GM20000 (cell line): ENCODE results near the gene MCAT.

Experiments used
- DNase-seq: peaks from one replicate; pipeline ENCODE4 v3.0.0; 2012; ENCODE audit warnings: low spot score
- TF ChIP-seq, protein P1 (sequence below): IDR thresholded peaks from 2 replicates; pipeline ENCODE4 v1.5.1; 2012; ENCODE audit warnings: mild to moderate bottlenecking, control low read depth; ENCODE audit errors: extremely low read depth, missing control alignments

MCAT gene

DNA sequence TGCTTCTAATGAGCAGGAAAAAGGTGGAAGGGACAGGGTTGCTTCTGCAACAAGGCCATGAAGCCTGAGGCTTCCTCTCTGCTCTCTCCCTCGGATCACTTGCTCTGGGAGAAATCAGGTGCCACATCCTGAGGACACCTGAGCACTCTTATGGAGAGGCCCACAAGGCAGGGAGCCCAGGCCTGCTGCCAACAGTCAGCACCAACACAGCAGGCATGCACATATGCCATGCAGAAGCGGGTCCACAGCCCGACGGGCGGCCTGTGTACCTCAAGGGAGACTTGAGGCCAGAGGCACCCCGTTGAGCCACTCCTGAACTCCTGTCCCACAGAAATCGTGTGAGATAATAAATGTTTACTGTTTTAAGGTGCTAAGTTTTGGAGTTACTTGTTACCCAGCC lies 34.3 kb upstream of the MCAT start:
- no peak for DNase-seq

DNA sequence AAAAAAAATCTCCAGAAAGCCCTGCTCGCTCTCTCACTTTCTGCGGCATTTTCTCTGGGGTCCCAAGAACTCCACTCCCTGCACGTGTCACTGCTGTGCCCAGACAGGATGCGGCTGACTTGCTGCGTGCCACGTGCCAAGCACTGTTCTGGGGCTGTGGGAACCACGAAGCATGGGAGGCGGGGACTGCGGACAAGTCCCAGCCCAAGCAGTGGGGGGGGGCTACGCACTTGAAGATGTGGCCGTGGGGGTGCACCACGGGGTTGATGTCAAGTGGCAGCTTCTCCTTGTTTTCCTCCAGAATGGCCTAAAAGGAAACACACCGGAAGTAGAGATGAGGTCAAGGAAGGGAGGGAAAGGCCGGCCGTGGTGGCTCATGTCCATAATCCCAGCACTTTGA lies 32.9 kb upstream of the MCAT start:
- no peak for DNase-seq

More for the DNA sequence above, 34.3 kb upstream of the MCAT start:
- TF ChIP-seq, protein P1, sequence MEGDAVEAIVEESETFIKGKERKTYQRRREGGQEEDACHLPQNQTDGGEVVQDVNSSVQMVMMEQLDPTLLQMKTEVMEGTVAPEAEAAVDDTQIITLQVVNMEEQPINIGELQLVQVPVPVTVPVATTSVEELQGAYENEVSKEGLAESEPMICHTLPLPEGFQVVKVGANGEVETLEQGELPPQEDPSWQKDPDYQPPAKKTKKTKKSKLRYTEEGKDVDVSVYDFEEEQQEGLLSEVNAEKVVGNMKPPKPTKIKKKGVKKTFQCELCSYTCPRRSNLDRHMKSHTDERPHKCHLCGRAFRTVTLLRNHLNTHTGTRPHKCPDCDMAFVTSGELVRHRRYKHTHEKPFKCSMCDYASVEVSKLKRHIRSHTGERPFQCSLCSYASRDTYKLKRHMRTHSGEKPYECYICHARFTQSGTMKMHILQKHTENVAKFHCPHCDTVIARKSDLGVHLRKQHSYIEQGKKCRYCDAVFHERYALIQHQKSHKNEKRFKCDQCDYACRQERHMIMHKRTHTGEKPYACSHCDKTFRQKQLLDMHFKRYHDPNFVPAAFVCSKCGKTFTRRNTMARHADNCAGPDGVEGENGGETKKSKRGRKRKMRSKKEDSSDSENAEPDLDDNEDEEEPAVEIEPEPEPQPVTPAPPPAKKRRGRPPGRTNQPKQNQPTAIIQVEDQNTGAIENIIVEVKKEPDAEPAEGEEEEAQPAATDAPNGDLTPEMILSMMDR = no peak

DNA sequence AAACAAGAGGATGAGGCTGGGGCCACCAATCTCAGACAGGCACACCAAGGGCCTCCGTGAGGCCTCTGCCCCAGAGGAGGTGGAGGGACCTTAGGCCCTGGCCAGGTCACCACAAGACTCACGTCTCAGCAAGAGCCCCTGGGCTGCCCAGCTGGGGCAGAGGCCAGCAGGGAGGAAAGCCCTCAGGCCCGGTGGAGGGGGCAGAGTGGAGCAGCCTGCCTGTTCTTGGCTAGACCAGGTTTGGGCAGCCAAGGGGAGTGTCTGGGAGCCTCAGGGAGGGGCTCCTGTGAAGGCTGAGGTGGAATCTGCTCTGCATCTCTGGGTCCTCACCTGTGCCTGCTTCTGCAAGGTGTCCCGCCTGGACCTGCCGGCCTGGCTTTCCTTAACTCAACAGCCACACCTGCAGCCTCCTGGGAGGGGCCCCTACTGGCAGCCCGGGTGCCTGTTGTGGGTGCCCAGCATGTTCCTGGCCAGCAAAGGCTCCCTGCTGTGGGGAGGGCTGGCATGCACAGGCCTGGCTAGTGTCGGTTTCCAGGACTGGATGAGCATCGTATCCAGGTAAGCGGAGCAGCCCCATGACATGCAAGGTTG lies 31.8 kb upstream of the MCAT start:
- TF ChIP-seq, protein P1 = no peak
- no peak for DNase-seq

More for the DNA sequence above, 32.9 kb upstream of the MCAT start:
- TF ChIP-seq, protein P1 = no peak

DNA sequence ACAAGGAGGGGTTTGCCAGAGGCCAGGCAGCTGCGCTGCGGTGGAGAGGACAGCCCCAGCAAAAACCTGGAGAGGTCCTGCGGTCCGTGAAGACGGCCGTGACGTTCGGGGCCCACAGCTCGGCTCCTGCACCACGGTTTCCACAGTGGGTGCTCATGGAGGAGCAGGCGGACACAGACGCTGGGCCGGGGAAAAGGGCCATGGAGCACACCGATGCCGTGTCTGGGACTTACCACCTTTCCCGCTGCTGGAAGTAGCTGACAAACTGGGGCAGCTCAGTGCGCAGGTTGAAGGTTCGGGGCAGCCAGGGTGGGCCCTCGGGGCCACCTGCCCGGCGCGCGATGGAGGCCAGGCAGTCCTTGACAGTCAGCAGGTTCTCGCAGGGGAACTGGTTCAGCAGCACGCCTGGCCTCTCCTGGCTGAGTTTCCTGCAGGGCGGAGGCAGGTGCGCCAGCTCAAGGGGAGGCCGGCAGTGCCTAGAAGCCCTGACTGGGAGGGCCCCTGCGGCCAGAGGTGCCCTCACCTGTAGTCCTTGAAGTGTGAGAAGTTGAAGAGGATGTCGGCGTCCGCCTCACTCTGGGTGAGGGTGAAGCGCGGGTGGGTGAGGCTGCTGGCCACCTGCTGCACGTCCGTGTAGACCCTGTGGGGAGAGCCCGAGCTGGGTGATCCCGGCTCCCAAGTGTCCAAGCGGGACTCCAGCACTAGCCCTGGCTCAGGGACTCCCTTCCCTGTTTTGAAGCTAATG lies 30.9 kb upstream of the MCAT start:
- DNase-seq = no peak

DNA sequence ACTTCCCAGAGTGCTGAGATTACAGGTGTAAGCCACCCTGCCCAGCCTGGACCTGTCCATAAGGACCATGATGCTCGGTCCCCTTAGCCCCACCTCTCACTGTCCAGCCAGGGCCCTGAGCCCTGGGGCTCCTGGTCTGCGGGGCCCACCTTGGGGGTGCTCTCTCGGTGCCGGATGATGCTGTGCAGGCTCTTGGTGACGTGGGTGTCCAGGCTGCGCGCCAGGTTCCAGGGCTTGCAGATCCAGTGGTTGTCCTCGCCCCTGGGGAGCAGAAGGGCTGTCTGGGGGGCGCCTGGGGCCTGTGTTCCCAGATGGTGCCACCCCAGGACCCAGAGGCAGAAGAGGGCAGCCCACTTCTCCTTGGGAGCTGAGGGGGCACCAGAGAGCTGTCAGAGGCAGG lies 30.4 kb upstream of the MCAT start:
- TF ChIP-seq, protein P1 = no peak
- no peak for DNase-seq

More for the DNA sequence above, 30.9 kb upstream of the MCAT start:
- TF ChIP-seq, protein P1 = no peak

DNA sequence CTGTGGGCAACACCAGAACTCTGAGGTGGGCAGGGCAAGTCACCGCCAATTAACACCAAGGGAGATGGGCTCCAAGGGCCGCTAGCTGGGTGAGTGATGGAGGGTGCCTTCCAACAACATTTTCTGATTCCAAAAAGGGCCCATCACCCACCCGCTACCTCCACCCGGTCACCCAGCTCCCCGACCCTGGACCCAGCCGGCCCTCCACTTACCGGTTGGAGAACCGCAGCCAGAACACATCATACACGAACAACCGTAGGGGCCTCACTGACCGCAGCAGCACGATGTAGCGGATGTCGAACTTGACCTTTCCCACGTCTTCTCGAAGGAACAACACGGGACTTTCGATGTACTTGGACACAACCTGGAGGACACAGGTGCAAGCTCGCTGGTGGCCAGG lies 29.0 kb upstream of the MCAT start:
- no peak for DNase-seq
- TF ChIP-seq, protein P1 = no peak

DNA sequence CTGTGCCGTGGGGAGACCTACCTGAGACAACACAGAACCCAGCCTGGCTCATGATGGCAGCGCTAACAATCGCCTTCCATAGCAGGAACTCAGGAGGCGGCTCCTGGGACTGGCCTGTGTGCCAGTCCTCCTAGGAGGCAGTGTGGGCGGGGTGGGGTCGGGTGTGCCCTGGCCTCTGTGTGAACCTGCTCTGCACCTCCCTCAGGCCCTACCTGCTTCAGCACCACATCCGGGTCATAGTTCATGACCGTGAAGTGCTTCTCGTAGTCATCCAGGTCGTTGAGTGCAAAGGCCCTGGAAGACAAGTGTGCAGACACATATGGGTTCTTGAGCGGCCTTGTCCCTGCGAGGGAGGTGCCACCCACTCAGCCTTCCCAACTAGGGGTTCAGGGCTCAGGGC lies 28.4 kb upstream of the MCAT start:
- TF ChIP-seq, protein P1 = no peak
- no peak for DNase-seq
